HG02571 (cell line): ENCODE data around the gene KLHL10.
A peak's percentile ranks its signal among the peaks of the same experiment; 100 is the strongest.
"Not testable (repeated sequence)": the region's sequence is repeated elsewhere in the genome, so short reads cannot be mapped to it uniquely, and the experiment has no call there.

ENCODE experiments used
- ATAC-seq: cut with Tn5 transposase; IDR thresholded peaks from one replicate; pipeline ENCODE4 v1.9.1; 2021; ENCODE audit warnings: mild to moderate bottlenecking, moderate library complexity; ENCODE audit not compliant: unreplicated experiment

The KLHL10 gene

DNA sequence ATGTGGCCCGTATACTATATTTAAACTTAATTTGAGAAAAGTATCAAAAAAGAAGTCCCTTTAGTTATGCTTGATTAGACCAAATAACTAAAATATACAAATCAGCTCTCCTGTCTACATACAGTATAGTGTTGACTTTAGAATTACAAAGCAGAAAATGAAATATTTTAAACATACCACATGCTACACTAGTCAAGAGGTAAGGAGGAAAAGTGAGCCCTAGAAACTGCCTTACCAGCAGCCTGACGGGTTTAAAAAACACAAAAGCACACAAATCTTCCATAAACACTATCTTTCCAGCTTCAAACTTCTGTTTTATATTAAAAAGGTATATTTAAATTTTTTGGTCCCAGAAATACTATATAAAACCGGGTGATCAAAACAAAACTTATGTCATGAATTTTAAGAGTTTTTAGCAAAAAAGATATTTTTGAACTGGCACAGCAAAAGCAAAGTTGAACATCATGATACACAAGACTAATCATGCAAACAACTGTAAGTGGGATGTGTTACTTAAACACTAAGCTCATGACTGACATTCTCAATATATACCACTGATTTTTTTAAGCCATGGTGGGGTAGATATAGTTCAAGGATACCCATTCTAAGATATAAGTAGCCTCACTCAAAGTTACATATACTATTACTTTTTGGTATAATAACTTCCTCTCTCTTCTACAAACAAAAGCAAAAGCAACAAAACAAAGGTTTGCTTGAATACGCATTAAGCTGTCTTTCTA is 11.8 kb downstream of the KLHL10 start:
- ATAC-seq = no peak

DNA sequence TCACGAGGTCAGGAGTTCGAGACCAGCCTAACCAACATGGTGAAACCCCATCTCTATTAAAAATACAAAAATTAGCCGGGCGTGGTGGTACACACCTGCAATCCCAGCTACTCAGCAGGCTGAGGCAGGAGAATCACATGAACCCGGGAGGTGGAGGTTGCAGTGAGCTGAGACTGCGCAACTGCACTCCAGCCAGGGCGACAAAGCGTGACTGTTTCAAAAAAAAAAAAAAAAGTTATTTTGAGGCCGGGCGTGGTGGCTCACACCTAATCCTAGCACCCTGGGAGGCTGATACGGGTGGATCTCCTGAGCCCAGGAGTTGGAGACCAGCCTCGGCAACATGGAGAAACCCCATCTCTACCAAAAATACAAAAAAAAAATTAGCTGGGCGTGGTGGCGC is 13.8 kb downstream of the KLHL10 start:
- ATAC-seq = not testable (repeated sequence)

DNA sequence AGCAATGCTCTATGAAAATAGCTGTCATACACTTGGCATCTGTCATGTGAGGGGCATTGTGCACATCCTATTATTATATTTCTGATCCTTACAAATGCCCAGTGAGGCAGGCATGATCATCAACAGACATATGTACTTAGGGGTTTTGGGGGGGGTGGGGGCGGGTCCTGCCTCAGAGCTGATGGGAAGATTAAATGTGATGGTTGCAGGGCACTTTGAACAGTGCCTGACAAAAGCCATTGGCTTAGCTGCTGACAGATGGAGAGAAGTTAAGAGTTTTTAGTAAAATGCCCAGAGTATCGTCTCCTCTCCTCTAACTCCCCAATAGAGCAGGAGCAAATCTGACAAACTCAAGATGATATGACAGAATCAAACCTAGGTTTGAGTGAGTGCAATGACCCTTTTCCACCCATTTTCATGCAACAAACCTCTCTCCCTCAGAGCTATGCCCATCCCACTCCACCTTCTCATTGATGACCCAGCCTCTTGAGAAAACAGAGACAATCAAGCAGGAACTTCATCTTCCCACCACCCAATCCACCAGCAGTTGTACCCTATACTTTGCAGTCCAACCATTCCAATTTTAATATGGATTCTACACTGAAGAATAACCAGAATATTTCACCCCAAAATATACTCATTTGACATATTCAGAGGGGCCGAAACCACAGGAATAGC is 22.8 kb downstream of the KLHL10 start:
- no peak for ATAC-seq

DNA sequence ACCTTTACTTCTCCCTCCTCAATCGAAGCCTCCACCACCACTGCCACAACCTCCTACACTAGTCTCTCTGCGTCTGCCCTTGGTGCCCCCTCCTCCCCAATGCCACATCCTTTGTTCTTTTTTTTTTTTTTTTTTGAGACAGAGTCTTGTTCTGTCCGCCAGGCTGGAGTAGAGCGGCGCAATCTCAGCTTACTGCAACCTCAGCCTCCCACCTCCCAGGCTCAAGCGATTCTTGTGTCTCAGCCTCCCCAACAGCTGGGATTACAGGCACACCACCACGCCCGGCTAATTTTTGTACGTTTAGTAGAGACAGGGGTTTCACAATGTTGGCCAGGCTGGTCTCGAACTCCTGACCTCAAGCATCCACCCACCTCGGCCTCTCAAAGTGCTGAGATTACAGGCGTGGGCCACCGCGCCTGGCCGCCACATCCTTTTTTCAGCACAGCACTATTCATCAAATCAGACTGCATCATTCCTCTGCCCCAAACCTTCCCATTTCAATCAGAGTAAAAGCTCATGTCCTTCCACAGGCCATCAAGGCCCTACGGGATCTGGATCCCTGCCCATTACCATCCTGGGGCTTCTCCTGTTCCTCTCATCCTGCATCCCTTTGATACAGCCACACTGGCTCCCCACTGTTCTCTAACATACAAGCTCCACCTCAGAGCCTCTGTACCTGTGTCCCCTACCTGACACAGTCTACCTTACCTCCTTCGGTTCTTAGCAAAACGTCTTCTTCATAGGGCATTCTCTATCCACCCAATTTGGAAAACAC is 25.6 kb downstream of the KLHL10 start:
- ATAC-seq = no peak

DNA sequence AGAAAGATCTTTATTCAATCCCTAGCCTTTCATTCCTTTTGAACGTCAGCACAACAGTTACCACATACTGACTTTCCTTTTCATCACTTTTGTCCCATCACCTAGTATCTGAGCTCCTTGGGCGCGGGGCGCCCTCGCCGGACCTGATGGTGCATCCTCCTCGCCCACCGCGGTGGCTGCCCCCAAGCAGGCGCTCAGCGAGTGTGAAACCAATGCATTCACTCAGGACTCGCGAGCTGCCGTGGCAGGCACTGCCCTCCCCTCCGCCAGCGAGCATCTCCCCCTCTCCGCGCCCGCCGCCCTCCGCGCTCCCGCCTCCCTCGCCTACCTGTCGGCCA is 26.8 kb downstream of the KLHL10 start:
- peak; percentile 23 for ATAC-seq

DNA sequence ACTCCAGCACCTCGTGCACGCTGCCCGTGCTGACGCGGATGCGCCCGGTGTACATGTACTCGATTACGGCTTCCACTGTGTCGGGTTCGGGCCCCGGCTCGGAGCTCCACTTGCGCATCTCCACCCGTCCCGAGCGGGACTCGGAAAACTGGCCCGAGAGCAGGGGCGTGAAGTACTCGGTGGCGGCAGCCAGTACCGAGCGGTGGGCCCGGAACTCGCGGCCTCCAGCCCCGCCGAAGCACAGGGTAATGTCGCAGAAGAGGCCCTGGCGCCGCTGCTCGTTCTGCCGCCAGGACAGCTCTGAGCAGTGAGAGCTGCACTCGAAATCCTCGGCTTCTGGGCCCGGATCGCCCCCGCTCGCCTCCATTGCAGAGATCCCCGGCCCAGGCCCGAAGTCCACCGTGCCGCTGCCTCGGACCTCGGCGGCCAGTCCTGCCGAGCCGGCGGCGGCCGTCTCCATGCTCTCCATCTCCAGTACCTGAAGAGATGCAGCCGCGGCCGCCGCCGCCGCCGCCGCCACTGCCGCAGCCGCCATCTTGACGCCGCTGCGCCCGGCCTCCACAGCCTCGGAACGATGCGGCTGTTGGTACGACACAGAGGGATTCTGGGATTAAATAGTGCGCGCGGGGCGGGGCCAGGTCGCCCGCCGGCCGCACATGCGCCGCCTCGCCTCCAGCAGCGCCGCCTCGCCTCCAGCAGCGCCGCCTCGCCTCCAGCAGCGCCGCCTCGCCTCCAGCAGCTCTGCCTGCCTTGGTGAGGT is 27.4 kb downstream of the KLHL10 start, which contains the start of gene KLHL11:
KLHL11 (minus strand) TSS at position 588 of the 760 bp plus-strand sequence; CDS start at position 535, 53 bp downstream.
- peak; percentile 89 for ATAC-seq

DNA sequence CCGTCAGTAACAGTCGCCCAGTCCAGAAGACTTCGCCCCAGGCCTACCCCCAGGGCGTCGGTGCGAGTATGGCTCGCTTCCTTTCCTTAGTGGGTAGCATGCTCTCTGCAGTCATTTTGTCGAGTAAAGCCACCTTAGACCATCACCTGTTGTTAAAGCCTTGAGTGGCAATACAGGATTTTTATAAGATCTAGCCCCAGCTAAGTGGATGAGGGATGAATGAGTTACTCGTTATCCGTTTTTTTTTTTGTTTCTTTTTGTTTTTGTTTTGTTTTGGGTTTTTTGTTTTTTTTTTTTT is 27.9 kb downstream of the KLHL10 start:
- ATAC-seq = no peak

DNA sequence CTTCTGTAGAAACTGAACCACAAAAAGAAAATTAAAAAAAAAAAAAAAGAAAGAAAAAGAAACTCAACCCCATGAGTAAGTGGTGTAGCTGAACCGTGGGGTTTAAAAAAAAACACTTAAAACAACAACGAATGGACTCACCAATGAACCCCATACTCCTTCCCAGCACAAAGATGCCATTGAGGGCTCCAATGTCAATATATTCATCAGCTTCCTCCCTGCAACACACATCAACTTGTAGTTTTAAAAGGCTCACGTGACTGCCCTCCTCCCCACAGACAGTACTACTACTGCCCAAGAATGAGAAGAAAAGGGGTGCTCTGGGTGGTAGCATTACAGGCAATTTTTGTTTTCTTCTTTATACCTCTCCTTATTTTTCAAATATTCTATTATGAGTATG is 30.9 kb downstream of the KLHL10 start:
- ATAC-seq = no peak

DNA sequence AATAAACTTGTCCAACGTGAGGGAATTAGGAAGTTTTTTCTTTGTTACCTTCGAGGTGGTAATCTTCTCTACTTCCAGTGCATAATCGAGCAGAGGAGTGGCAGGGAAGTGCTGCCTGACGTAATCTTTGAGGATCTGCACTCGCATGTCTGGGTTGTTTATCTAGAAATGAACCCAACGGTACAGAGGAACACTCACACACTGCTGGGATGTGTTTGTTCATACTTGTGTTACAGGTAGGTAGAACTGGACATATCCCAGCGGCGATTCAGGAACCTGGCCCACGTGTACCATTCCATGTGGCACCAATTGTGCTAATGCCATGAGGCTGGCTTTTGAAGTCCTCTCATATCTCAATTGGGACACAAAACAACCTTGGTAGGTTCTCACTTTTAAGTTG is 31.8 kb downstream of the KLHL10 start:
- ATAC-seq = no peak

DNA sequence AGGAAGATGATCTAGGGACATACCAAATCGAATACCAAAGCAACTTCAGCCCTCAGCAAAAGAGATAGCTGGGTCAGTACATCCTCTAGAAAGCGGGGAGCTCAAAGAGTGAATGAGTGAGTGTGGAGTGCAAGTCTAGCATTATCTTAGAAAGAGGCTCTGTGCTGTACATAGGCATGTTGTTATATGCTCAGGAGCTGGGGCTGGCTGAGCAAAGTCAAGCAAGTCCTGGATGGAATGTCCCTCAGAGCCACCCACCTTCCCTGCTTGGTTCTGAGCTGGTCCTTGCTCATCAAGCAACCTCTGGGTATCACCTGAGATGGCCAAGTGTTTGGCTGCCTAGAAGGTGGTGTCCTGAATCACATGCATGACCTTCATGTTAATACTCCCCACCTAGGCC is 32.5 kb downstream of the KLHL10 start:
- ATAC-seq = no peak

DNA sequence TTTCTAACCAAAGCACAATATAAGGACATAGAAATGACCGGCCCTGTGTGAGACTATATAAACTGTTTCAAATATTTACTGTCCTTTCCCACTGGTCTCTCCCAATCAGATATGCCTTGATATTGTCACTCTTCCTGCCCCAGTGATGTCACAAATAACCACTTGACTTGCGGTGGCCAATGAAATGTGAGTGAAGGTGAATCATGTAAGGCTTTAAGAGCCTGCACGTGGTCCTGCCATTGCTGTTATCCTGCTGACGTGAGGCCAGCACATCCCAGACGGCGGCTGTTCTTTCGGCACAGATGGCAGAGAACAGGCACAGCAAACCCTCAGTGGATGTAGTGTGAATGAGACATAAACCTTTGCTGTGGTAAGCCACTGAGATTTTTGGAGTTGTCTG is 33.0 kb downstream of the KLHL10 start:
- no peak for ATAC-seq

DNA sequence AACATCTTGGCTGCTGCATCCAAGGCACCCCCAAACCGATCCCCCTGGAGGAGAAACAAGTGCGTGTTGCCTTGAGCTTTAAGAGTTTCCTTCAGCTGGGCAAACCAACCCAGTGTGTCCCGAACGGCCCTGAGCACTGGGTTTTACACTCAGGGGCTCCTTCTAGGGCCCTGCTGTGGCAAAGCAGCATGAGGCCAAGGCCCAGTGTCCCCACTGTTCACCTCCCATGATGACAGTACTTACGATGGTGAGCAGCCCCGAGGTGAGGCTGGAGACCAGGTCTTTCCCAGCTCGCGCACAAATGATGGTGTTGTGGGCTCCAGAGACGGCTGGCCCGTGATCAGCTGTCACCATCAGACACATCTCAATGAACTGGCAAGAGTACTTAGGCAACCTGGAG is 34.2 kb downstream of the KLHL10 start:
- no peak for ATAC-seq

DNA sequence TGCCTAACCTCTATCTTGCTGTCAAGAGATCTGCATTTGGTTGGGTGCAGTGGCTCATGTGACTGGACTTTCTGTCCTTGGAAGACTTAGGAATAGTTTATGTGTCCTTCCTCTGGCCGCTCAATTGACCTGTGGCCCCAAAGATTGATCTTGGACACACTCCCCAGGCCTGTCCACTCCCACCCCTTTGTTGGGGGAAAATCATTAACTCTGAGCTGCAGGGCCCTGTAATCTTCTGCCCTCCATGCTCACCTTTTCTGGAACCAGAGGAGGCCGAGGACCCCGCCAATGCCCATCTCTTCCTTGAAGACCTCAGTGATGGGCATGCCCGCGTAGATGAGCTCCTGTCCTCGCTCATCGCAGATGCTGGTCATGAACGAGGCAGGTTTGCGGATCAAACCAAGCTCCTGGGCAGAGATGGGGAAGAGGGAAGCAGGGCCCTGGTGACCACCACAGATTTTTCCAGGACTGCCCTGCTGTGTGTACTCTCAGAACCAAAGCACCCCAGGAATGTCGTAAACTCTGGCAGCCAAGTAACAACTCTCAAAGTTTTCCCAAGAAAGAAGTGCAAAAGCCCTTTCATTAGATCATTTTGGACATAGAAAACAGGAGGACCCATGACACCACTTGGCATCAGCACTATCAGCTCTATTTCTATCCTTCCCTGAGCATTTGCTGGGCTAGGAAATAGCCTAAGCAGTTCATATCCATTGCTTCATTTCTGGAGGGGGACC is 36.1 kb downstream of the KLHL10 start:
- no peak for ATAC-seq

DNA sequence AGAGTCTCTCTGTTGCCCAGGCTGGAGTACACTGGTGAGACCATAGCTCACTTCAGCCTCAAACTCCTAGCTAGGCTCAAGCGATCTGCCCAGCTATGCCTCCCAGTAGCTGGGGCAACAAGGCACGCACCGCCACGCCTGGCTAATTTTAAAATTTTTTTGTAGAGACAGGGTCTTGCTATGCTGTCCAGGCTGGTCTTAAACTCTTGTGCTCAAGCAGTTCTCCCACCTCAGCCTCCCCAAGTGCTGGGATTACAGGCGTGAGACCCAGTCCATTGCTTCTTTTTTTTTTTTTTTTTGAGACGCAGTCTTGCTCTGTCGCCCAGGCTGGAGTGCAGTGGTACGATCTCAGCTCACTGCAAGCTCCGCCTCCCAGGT is 36.7 kb downstream of the KLHL10 start:
- not testable (repeated sequence) for ATAC-seq

DNA sequence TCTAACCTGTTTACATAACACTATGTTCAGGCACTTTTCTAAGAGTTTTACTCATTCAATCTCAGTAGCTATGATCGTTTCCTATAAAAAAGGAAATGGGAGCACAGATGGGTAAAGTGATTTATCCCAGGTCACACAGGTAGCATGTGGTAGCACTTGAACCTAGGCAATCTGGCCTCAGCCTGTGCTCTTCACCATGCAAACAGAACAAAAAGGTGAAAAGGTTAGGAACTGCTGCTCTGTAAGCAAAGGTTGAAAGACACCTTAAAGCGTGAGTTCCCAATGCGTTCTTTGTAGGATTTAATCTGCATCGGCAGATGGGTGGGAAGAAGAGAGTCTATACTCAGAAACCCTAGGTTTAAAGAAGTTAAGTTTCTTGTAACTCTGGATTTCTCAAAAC is 42.5 kb downstream of the KLHL10 start:
- ATAC-seq = no peak

DNA sequence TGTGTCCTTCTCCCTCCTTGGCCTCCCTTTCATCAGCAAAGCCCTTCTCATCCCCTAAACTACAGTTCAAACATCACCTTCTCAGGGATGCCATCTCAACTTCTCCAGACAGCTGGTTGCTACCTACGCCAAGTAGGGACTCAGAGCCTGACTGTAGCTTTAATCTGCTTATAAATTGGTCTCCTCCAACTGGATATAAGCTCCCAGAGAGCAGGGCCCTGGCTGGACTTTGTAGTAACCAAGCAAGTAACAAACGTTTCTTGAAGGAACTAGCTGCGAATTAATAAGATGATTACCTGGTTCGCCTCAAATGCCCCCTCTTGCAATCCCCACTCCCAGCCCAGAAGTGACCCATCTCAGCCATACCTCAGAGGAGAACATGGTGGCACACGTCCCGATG is 45.1 kb downstream of the KLHL10 start:
- ATAC-seq = no peak

DNA sequence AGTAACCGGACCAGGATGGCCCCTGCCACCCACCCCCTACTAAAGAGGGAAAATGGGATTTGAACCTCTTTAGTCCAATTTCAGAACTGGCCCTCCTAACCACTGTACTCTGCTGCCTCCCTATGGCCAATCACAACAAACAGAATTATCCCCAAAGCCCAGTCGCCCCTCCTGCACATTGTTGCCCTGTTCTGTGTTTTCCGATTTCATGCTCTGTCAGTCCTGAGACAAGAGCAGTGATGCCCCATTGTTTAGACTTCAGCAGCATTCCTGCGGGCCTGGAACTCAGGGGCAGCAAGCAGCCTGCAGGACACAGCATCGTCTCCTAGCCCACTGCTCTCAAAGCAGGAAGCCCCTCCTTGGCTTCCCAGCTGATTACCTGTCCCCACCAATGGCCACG is 48.1 kb downstream of the KLHL10 start:
- no peak for ATAC-seq

DNA sequence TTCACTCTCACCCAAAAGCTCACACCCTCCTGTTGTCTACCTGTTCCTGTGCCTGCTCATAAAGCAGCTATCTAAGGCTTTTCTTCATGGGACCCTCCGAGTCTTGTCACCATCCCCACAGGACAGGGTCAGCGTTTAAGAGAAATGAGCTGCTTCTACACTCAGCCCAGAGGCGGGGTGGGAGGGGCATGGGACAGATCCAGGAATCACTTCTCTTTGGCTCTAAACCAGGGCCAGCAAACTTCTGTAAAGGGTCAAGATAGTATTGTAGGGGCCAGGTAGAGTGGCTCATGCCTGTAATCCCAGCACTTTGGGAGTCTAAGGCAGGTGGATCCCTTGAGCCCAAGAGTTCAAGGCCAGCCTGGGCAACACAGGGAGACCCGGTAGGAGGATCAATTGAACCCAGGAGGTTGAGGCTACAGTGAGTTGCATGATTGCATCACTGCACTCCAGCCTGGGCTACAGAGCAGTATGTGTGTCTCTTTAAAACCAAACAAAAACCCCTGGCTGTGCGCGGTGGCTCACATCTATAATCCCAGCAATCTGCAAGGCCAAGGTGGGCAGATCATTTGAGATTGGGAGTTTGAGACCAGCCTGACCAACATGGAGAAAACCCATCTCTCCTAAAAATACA is 50.8 kb downstream of the KLHL10 start:
- ATAC-seq = no peak

DNA sequence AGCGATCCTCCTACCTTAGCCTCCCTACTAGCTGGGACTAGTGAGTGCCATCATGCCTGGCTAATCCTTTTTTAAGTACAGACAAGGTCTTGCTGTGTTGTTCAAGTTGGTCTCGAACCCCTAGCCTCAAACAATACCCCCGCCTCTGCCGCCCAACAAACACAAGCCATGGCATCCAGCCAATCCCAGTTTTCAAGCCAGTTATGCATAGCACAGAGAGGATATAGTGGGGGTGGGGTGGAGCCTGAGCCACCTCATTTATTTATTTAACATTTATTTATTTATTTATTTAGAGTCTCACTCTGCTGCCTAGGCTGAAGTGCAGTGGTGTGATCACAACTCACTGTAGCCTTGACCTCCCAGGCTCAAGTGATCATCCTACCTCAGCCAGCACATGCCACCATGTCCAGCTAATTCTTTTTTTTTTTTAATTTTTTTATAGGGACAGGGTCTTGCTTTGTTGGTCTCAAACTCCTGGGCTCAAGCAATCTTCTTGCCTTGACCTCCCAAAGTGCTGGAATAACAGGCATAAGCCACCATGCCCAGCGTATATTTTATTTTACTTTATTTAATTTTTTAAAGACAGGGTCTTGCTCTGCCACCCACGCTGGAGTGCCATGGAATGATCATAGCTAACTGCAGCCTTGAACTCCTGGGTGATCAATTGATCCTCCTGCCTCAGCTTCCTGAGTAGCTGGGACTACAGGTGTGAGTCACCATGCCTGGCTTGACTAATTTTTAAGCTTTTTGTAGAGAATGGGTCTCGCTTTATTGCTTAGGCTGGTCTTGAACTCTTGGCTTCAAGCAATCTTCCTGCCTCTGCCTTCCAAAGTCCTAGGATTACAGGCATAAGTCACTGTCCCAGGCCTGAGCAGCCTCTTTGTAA is 53.8 kb downstream of the KLHL10 start:
- no peak for ATAC-seq
